ENCODE data around the gene SGSH.

- TF ChIP-seq CTCF (IDR thresholded peaks at IDR 0.05) (no peak), POLR2AphosphoS5 (IDR thresholded peaks at IDR 0.05; ENCODE audit: insufficient read depth in 1 of 2, low read depth in 1 of 2) (no peak), POLR2A (IDR thresholded peaks at IDR 0.05) (no peak)
Measured at GRCh38 chr17:80168371-80168770, 51.8 kb downstream of the SGSH start.

All from vagina (tissue), 2 donors.